Glomerular endothelial cell (primary cell): ENCODE results near the gene TAS2R14. TPM values are rescaled to one million over a fixed set of nuclear protein-coding genes. Genes with fewer than 3 reads are reported as not detected.

Experiments
- DNase-seq: peaks from one replicate; pipeline ENCODE4 v3.0.0-alpha.2; 2011; ENCODE audit warnings: low read depth, low spot score; ENCODE audit errors: extremely low read depth
- total RNA-seq: library from RNA; depleted of rRNA; stranded (reverse); fragments of >200 nt; gene quantifications from 2 replicates; pipeline ENCODE4 v1.2.3, GENCODE V29; 2015

The TAS2R14 gene, protein sequence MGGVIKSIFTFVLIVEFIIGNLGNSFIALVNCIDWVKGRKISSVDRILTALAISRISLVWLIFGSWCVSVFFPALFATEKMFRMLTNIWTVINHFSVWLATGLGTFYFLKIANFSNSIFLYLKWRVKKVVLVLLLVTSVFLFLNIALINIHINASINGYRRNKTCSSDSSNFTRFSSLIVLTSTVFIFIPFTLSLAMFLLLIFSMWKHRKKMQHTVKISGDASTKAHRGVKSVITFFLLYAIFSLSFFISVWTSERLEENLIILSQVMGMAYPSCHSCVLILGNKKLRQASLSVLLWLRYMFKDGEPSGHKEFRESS
- total RNA-seq, result 1.6 and 5.5 TPM in 2 replicates

DNA sequence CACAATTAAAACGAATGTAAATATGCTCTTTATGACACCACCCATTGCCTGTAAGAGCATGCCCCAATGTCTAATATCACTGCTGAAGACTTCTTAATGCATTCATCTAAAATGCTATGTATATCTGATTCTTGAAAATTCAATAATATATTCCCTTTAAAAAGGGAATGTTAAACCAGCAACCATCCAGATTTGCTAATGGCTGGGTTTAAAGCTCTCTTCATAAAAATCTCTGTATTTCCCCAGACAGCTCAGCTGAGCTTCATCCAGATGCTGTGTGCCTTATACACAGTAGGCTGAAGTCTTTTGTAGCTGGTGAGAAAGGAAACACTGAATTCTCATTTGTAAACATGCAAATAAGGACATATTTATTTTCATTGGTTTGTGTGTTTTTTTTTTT is at the start of gene TAS2R14:
TAS2R14 (minus strand) TSS at position 101 of the 400 bp plus-strand sequence; CDS start at position 45, 56 bp downstream.
- no peak for DNase-seq

DNA sequence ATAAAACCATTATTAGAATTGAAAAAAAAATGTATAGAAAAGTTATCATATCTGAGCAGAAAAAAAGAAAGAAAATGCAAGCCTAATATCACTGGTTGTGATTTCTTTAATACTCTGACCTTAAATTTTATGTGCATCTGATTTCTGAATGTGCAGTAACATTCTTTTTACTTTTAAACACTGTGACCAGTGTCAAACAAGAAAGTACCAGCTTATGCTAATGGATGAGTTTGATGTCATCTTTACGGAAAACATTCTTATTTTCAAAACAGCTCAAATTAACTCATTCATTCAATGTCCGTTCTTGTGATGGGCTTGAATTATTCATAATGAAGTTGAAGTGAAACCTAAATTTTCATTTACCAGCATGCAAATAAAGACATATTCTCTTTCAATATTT is 47.7 kb upstream of the TAS2R14 start, which contains the start of gene TAS2R50:
TAS2R50 (minus strand) TSS at position 101 of the 400 bp plus-strand sequence; CDS start at position 49, 52 bp downstream.
- no peak for DNase-seq

DNA sequence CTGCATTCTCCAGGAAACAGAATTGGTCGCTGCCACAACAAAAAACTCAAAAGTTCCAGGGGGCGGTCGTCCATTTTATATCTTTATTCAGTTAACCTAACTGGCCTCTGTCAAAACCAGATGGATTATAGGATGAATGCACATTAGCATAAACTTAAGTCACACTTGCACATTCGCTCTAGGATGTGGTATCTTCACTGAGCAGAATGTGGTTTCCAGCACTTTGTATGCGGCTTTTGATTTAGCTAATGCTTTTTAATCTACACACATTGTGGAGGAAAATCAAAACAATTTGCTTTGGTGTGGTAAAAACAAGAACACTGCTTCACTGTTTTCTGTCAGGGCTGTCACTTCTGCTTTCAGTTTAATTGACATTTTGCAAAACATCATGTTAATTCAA is 43.2 kb upstream of the TAS2R14 start:
- no peak for DNase-seq

DNA sequence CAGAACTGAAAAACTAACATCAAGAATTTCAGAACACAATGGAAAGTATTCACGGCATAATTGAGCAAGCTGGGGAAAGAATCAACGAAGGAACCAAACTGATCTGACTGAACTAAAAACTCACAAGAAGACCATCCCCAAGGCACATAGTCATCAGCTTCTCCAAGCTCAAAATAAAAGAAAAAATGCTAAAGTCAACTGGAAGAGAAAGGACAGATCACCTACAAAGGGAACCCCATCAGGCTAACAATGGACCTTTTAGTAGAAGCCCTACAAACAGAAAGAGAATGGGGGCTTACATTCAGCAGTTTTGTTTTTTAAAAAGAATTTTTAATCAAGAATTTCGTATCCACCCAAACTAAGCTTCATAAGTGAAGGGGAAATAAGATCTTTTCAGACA is 35.9 kb upstream of the TAS2R14 start:
- no peak for DNase-seq

DNA sequence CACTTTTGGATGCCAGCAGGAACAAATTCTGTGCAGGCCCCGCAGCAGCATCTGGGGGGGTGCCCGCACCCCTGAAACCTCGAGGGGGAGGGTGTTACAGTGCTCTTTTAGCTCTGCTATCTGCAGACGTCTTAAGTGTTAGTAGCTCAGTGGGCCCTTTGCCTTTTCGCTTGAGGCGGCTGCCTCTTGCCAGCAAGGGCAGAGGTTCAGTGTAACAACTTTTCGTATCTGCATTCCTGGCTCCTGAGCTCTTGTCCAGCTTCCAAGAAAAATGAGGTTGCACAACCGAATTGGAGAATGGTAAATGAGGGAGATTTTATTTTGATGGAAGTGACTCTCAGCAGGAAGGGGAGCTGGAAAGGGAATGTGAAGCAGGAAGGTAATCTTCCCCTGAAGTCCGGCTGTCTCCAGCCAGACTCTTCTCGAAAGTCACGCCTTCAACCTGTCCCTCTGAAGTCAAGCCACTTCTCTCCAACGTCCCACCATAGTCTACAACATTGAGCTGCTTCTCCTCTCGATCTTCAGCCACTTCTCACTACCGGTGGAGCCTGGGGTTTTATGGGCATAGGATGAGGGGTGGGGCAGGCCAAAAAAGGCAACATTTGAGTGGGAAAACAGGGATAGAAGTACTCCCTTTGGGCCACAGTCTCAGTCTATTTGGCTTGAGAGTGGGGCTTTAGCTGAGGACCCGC is 29.8 kb upstream of the TAS2R14 start:
- DNase-seq, result no peak

DNA sequence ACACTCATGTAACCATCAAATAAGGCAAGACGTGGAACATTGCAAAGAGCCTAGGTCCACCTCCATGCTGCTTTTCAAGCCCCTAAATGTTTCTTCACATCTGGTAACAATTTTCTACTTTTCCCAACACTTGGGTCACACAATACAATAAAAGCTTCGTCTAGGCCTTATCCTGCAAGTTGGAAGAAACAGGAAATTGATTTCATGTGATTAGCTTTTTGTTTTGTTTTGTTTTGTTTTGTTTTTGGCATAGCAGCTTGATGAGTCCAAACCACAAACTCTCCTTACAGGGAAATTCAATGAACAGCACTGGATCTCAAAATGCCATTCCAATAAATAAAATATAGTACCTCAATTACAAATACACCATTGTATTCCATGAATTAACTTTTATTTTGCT is 28.3 kb upstream of the TAS2R14 start:
- DNase-seq, result peak; percentile 33

DNA sequence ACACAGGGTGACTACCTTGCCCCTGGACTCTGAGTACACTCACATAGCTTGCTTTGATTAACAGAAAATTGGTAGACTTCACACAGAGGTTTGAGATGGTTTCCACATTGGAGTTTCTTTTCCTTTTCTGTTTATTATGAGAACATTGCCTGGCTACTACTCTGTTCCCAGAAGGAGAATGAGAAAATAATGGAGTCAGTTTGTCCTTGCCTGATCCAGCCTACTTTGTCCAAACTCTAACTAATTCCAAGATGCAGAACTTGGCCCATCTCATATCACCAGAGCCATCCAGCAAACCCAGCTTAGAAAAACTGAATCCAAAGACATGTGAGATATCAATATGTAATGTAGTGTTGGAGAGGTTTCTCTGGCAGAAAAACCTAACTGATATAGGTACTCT is 27.3 kb upstream of the TAS2R14 start:
- no peak for DNase-seq

DNA sequence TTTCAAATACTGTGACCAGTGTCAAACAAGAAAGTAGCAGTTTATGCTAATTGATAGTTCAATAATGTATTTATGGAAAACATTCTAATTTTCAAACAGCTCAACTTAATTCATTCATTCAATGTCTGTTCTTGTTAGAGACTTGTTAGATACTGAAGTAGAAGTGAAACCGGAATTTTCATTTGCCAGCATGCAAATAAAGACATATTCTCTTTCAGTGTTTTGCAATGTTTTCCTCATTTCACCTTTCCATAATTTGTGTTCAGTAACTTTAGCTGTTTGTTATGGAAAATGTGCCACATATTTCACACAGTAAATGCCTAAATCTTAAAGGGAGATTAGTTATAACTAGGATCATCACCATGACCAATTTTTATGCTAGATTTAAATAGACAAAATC is 26.4 kb upstream of the TAS2R14 start:
- no peak for DNase-seq

DNA sequence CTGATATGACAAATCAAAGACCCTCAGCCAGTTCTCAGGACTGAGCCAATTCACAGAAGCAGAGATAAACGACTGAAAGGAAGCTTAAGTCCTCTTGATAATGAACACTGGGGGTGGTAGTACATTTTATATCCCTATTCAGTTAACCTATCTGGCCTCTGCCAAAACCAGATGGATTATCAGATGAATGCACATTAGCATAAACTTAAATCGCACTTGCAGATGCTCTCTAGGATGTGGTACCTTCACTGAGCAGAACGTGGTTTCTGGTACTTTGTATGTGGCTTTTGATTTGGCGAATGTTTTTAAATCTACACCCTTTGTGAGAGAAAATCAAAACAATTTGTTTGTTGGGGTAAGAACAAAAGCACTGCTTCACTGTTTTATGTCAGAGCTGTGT is 21.1 kb upstream of the TAS2R14 start:
- DNase-seq, result no peak

DNA sequence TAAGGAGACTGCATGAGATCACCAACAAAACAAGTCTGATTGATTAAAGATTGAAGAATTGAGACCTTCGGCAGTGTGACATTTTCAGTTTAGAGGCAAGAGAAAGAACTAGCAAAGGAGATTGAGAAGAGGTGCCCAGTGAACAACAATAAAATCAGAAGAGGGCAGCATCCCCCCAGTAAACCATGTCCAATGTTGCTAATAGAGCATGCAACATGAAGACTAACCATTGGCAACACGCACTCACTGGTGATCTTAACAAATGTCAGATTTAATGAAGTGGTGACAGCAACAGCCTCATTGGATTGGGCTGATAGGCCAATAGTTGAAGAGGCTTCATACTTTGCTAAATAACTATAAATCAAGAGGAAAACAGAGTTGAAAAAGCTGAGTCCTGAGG is 20.7 kb upstream of the TAS2R14 start:
- no peak for DNase-seq

DNA sequence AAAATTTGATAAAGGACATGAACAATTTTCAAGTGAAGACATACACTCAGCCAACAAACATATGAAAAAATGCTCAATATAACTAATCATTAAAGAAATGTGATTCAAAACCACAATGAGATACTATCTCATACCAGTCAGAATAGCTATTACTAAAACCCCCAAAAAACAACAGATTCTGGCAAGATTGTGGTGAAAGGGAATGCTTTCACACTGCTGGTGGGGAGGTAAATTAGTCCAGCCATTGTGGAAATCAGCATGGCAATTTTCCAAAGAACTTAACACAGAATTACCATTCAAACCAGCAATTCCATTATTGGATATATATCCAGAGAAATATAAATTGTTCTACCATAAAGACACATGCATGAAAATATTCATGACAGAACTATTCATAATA is 18.7 kb upstream of the TAS2R14 start:
- no peak for DNase-seq

DNA sequence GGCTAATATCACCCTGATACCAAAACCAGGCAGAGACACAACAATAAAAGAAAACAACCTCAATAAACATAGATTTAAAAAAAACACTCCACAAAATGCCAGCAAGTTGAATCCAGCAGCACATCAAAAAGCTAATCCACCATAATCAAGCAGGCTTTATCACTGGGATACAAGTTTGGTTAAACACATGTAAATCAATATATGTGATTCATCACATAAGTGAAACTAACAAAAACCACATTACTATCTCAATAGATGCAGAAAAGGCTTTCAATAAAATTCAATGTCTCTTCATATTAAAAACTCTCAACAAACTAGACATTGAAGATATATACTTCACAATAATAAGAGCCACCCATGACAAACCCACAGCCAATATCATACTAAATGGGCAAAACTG is 17.0 kb upstream of the TAS2R14 start:
- no peak for DNase-seq

DNA sequence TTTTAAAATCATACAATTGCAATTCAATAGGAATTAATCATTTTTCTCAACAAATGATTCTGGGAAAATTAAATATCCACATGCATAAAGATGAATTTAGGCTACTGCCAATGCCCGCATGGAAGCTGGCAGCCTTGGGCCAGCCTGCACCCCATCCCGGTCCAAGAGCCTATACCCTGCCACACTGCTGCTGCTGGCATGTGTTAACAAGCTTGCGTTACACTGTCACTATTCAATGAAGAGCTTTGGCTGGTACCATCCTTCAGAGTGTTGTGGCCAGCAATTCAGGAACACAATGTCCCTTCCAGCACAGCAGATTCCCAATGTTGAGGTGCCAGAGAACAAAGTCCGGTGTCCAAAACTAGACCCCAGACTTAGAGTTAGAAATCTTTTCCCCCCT is 13.6 kb upstream of the TAS2R14 start:
- no peak for DNase-seq

DNA sequence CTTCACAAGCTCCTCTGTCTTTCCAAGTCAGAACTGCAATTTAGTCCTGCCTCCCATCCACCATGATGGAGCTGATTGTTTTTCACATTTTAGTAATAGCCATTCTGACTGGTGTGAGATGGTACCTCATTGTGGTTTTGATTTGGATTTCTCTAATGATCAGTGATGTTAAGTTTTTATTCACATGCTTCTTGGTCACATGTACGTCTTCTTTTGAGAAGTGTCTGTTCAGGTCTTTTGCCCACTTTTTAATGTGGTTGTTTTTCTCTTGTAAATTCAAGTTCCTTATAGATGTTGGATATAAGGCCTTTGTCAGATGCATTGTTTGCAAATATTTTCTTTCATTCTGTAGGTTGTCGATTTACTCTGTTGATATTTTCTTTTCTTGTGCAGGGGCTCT is 4.1 kb upstream of the TAS2R14 start:
- no peak for DNase-seq

DNA sequence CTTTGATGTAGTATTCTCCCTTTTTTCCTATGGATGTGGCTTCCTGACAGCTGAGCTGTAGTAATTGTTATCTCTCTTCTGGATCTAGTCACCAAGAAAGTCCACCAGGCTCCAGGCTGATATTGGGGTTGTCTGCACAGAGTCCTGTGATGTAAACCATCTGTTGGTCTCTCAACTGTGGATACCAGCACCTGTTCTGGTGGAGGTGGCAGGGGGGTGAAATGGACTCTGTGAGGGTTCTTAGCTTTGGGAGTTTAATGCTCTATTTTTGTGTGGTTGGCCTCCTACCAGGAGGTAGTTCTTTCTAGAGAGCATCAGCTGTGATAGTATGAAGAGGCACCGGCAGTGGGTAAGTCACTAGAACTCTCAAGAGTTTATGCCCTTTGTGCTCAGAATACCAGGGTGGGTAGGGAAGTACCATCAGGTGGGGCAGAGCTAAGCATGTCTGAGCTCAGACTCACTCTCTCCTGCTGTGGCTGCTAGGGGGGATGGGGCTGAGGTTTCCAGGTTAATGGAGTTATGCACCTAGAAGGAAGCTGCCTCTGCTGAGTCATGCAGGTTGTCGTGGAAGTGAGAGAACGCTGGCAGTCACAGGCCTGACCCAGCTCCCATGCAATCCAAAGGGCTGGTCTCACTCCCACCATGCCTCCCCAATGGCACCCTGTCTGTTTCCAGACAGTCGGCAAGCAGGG is 3.0 kb upstream of the TAS2R14 start:
- DNase-seq, result no peak

DNA sequence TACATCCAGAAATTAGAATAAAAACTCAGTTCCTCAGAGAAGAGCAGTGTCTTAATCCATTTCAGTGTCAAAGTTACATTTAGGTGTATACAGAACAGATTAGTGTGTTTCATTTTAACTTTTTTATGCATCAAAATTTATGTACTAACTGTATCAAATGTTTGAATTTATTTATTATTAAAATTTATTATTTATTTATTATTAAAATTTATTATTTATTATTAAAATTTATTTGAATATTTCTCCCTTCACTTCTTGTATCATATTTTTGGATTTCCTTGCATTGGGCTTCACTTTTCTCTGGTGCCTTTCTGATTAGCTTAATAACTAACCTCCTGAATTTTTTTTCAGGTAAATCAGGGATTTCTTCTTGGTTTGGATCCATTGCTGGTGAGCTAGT is 2.3 kb upstream of the TAS2R14 start:
- DNase-seq, result no peak

DNA sequence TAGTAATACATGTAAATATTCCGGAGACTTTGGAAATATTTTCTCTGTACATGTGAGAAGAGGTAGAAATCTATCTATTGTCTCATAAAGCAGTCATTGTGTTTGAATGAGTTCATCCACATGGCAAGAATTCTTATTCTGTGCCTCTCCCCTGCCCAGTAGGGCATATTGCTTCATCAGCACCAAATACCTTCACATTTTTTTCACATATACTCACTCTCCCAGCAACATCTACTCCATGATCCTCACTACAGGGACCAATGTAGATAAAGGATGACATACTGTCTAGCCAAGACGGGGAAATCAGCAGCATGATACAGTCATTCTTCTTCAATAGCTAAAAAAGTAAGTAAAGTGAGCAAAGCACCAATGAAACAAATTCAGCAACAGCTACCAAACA is 1.3 kb upstream of the TAS2R14 start:
- no peak for DNase-seq

DNA sequence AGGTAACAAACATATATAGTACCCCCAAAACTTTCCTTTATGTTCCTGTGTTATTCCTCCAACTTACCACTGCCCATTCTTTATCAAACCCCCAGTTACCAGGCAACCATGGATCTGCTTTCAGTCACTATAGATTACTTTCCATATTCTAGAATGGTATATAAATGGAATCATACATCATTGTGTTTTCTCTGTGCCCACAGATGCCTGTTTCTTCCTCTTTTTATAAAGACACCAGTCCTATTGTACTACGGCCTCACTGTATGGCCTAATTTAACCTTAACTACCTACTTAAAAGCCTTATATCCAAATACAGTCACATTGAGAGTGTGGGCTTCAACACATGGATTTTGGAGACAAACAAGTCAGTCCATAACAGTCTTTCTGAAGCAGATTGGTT is 2.6 kb downstream of the TAS2R14 start:
- no peak for DNase-seq

DNA sequence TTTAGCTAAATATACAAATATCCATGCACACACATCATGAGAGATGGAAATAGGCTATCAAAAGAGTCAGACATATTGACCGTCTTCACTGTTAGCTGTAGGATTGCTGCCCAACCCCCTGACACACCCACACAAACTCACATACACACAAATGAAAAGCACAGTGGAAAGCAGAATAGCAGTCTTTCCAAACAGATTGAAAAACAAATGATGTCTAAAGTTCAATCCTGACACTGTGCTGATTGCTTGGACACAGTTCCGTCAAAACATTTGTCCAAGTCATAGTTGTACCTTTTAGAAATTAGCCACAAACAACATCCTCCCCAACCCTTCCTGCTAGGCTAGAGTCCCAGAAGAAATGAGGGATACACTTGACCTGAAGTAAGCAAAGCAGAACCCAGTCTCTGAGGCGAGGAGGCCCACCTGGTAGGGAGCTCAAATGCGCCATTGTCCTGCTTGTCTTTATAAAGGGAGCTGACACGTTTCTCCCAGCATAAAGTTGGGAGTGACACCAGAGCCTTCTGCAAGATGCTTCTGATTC is 10.2 kb downstream of the TAS2R14 start, which contains the start of gene PRH2:
PRH2 (plus strand) TSS at position 491 of the 541 bp plus-strand sequence; CDS start at position 529, 38 bp downstream.
- DNase-seq, result no peak

DNA sequence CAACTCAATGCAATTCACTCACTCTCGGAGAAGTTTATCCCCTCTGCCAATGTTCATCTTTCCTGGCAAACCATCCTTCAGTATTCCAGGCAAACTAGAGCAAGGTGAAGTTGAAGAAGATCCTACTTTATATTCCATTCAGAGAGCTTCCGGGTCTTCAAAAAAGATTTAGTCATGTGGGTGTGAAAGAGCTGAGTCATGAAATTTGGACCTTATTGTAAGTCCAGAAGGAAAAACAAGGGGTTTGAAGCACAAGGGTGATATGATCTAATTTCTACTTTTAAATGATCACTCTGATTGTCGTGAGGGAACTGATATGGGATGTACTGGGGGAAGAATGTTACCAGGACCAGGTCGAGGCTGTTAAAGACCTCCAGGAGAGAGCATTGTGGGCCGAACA is 12.8 kb downstream of the TAS2R14 start:
- DNase-seq, result no peak

DNA sequence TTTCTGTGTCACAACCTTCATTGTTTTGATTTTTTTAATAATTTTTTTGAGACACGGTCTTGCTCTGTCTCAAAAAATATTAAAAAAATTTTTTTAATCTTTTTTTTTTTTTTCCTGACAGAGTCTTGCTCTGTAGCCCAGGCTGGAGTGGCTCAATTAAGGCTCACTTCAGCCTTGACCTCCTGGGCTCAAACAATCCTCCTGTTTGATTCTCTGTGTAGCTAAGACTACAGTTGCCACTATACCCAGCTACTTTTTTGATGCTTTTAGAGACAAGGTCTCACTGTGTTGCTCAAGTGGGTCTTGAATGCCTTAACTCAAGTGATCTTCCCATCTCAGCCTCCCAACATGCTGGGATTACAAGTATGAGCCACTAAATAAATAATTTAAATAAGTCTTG is 19.3 kb downstream of the TAS2R14 start:
- no peak for DNase-seq
